Ascending aorta (tissue), 2 donors: Measurements from ENCODE around the gene TBK1. TPM values are rescaled to one million over a fixed set of nuclear protein-coding genes. Genes with fewer than 3 reads are reported as not detected.

ENCODE experiments used
- DNase-seq, 2 donors: peaks; one replicate each; pipeline ENCODE4 v3.0.0-alpha.2; 2019; ENCODE audit warnings: low spot score in 2 of 2
- H3K27ac ChIP-seq, 2 donors: fragments of 200-600 bp; sonication (generic); one replicate each; pipeline ENCODE4 v1.5.1; 2016 to 2017; ENCODE audit warnings: mild to moderate bottlenecking in 1 of 2
- H3K27me3 ChIP-seq: fragments of 200-600 bp; sonication (generic); one replicate; pipeline ENCODE4 v1.5.1; 2017
- H3K36me3 ChIP-seq, 2 donors: fragments of 200-600 bp; sonication (generic); one replicate each; pipeline ENCODE4 v1.5.1; 2016
- H3K4me1 ChIP-seq, 2 donors: fragments of 200-600 bp; sonication (generic); one replicate each; pipeline ENCODE4 v1.5.1; 2016 to 2017; ENCODE audit warnings: mild to moderate bottlenecking in 1 of 2
- H3K4me3 ChIP-seq, 2 donors: fragments of 200-600 bp; sonication (generic); one replicate each; pipeline ENCODE4 v1.5.1; 2016 to 2017; ENCODE audit warnings: mild to moderate bottlenecking in 1 of 2
- H3K9me3 ChIP-seq, 2 donors: fragments of 200-600 bp; sonication (generic); one replicate each; pipeline ENCODE4 v1.5.1; 2016
- intact Hi-C: fragments of 100-400 bp; cut with DNase I; formaldehyde crosslinking; loops from one replicate; pipeline ENCODE4 v1.15.1; 2023
- total RNA-seq: library from RNA; depleted of rRNA; stranded (reverse); fragments of >200 nt; gene quantifications from one replicate; pipeline ENCODE4 v1.1.0, GENCODE V29; 2016
- TF ChIP-seq, protein P1 (sequence below), 3 experiments: fragments of 200-600 bp in 2 of 3; fragments of 450-650 bp in 1 of 3; sonication (generic) in 2 of 3; IDR thresholded peaks; one replicate each; pipeline ENCODE4 v1.5.1; 2016 to 2019; ENCODE audit warnings: antibody characterized with exemption in 3 of 3, mild to moderate bottlenecking in 1 of 3, moderate library complexity in 1 of 3

TBK1 gene
- total RNA-seq, 1 donor from 2014 or later: 3.9 TPM

DNA sequence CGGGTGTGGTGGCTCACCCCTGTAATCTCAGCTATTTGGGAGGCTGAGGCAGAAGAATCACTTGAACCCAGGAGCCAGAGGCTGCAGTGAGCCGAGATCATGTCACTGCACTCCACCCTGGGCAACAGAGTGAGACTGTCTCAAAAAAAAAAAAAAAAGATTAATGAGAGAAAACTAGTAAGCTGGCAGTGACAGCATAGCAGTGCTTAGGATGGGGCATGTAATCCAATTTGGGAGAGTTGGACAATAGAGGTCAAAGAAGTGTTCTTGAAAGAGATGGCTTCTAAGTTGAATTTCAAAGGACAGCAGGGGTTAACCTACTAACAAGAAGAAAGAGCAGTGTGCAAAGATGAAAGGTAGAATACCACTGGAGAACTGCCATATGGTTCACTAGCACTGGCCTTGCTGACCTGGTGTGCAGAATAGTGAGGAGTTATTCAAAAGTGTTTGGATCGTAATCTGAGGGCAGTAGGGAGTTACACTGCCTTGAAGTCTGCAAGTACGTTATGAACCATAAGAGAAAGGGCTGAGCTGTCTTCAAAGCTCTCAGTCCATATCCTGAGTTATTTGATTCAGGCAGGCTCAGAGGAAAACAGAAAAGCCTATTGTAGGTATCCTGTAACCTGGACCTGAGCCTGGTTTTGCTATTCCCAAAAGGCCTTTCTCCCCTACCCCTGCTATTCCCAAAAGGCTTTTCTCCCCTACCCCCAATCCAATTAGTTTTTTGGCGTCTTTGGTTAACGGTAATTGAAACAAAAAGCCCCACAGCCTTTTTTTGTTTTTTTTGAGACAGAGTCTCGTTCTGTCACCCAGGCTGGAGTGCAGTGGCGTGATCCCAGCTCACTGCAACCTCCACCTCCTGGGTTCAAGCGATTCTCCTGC is 44.3 kb upstream of the TBK1 start:
- Histone ChIP-seq H3K27ac (no peak overlapping the region), H3K4me1 (peaks cover 0 to 10% of the 10 kb centered on the region in 2 donors), H3K4me3 (no peak overlapping the region), H3K9me3 (no peaks in the 10 kb centered on the region), H3K36me3 (peaks cover 15 to 30% of the 10 kb centered on the region in 2 donors), H3K27me3 (no peaks in the 10 kb centered on the region)
- DNase-seq: no peak
- intact Hi-C loops: no loop called here
- TF ChIP-seq, protein P1, sequence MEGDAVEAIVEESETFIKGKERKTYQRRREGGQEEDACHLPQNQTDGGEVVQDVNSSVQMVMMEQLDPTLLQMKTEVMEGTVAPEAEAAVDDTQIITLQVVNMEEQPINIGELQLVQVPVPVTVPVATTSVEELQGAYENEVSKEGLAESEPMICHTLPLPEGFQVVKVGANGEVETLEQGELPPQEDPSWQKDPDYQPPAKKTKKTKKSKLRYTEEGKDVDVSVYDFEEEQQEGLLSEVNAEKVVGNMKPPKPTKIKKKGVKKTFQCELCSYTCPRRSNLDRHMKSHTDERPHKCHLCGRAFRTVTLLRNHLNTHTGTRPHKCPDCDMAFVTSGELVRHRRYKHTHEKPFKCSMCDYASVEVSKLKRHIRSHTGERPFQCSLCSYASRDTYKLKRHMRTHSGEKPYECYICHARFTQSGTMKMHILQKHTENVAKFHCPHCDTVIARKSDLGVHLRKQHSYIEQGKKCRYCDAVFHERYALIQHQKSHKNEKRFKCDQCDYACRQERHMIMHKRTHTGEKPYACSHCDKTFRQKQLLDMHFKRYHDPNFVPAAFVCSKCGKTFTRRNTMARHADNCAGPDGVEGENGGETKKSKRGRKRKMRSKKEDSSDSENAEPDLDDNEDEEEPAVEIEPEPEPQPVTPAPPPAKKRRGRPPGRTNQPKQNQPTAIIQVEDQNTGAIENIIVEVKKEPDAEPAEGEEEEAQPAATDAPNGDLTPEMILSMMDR (IDR thresholded peaks at IDR 0.05): no peak

DNA sequence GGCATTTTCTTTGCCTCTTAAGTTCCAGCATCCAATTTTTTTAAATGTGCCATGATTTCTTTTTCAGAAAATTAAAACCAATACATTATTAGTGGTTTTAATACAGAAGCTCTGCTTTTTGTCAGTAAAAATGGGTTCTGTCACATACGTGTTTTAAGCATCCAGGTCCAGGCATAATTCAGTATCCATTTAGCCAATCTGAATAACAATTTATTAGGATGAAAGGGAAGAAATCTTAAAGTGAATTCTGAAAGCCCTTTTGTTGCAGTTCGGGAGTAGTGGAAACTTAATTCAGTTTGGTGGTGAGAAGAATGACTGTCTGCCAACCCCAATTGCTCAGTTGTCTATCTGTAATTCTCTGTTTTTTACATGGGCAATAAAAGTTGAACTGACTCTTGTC is 40.5 kb upstream of the TBK1 start:
- Histone ChIP-seq H3K27me3 (no peaks in the 10 kb centered on the region), H3K36me3 (peaks cover 44 to 67% of the 10 kb centered on the region in 2 donors), H3K27ac (no peak overlapping the region), H3K4me1 (no peaks in the 10 kb centered on the region), H3K9me3 (no peaks in the 10 kb centered on the region), H3K4me3 (no peak overlapping the region)
- no peak for DNase-seq
- TF ChIP-seq, protein P1 (IDR thresholded peaks at IDR 0.05): no peak
- intact Hi-C loops: no loop called here

DNA sequence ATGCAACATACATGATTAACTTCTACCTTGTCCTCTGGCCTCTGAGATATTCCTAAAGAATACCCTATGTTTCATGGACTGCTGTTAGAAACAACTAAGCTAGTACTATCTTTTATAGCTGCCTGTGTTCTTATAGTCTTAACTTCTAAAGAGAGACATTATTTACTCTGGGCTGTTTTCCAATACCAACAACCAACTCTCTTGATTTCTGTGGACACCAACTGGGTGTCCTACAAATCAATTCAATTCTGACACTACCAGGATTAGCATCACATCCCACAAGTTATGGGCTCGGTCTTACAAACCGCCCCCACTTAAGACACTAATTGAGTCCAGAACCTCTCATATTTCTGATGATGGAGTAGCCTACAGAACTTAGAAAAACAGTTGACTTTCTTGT is 39.5 kb upstream of the TBK1 start:
- Histone ChIP-seq H3K9me3 (no peaks in the 10 kb centered on the region), H3K4me1 (no peaks in the 10 kb centered on the region), H3K36me3 (peaks cover 52 to 77% of the 10 kb centered on the region in 2 donors), H3K4me3 (no peak overlapping the region), H3K27me3 (no peaks in the 10 kb centered on the region), H3K27ac (no peak overlapping the region)
- TF ChIP-seq, protein P1 (IDR thresholded peaks at IDR 0.05): no peak
- intact Hi-C loops: no loop called here
- DNase-seq: no peak

DNA sequence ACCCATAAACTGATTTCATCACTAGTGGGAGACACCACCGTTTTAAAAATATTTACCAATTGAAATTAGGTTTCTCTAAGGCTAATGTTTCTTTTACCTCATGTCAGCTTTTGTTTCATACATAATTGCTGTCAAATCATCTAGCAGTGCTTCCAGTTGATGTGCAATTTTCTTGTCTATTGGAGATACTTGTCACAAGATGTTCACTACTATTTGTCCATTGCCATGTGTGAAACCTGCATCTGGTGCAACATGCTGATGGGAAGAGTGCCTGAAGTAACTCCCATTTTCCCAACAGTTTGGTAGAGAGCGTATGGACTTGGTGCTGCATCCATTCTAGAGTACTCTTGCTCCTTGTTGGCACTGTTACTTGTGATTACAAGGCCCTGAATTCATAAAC is 38.0 kb upstream of the TBK1 start:
- Histone ChIP-seq H3K27me3 (no peaks in the 10 kb centered on the region), H3K4me1 (no peaks in the 10 kb centered on the region), H3K27ac (no peak overlapping the region), H3K4me3 (no peak overlapping the region), H3K36me3 (peaks cover 65 to 92% of the 10 kb centered on the region in 2 donors), H3K9me3 (no peaks in the 10 kb centered on the region)
- DNase-seq: no peak
- TF ChIP-seq, protein P1 (IDR thresholded peaks at IDR 0.05): no peak
- intact Hi-C loops: no loop called here

DNA sequence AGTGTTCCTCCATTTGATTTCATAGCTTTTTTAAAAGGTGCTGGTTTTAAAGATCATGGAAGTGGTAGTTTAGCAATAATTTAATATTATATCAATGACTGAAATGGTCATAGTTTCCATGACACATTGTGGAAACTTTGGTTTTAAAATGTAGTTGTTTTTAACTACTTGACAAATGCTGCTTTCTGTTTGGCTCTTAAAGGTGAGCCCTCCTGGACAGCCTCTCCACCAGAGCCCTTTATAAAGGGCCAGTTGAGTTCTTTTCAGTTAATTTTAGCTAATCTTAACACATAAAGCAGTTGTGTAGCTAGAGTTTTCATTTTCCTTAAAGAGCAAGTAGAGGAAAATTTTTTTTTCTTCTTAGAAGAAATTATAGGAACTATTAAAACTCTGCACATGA is 33.7 kb upstream of the TBK1 start:
- DNase-seq: no peak
- intact Hi-C loops: no loop called here
- Histone ChIP-seq H3K27ac (no peak overlapping the region), H3K4me1 (no peaks in the 10 kb centered on the region), H3K9me3 (no peaks in the 10 kb centered on the region), H3K4me3 (no peak overlapping the region), H3K27me3 (no peaks in the 10 kb centered on the region), H3K36me3 (peaks cover 76 to 95% of the 10 kb centered on the region in 2 donors)
- TF ChIP-seq, protein P1 (IDR thresholded peaks at IDR 0.05): no peak
